ACC112 (cell line): ENCODE measurements around the gene MRPL4.

Source experiments
- H2AFZ ChIP-seq: fragments of 200-600 bp; sonication (generic); one replicate; pipeline ENCODE4 v1.6.0; 2017; ENCODE audit warnings: antibody characterized with exemption, low read length; ENCODE audit not compliant: unreplicated experiment
- H3K27ac ChIP-seq: fragments of 200-600 bp; sonication (generic); 2 replicates; pipeline ENCODE4 v1.5.1; 2014; ENCODE audit warnings: low read depth, mild to moderate bottlenecking, antibody characterized with exemption, low read length, moderate library complexity
- H3K27me3 ChIP-seq: fragments of 200-600 bp; sonication (generic); 2 replicates; pipeline ENCODE4 v1.6.1; 2014; ENCODE audit warnings: mild to moderate bottlenecking, antibody characterized with exemption, low read length, moderate library complexity, mixed read lengths; ENCODE audit not compliant: insufficient read depth
- H3K36me3 ChIP-seq: fragments of 200-600 bp; sonication (generic); 2 replicates; pipeline ENCODE4 v1.6.1; 2016; ENCODE audit warnings: mild to moderate bottlenecking, antibody characterized with exemption, low read length, moderate library complexity, mixed read lengths; ENCODE audit not compliant: insufficient read depth
- H3K4me1 ChIP-seq: fragments of 200-600 bp; sonication (generic); one replicate; pipeline ENCODE4 v1.6.1; 2016; ENCODE audit warnings: low read length, mixed read lengths; ENCODE audit not compliant: insufficient read depth, unreplicated experiment, control insufficient read depth
- H3K4me3 ChIP-seq: fragments of 200-600 bp; sonication (generic); 2 replicates; pipeline ENCODE4 v1.5.1; 2014; ENCODE audit warnings: mild to moderate bottlenecking, low read depth, low read length
- H3K79me2 ChIP-seq: fragments of 200-600 bp; sonication (generic); one replicate; pipeline ENCODE4 v1.6.0; 2016; ENCODE audit warnings: low read length; ENCODE audit not compliant: control insufficient read depth, unreplicated experiment, insufficient read depth

Gene MRPL4

GRCh38 chr19:10289167-10289835, 37.3 kb downstream of the MRPL4 start:
- Histone ChIP-seq H2AFZ (no peak overlapping the region), H3K27me3 (0 out of 2 replicates have a peak, but pooled peaks cover 3% of the 10 kb centered on the region), H3K27ac (peak overlapping the region; percentile 45; the same call in 1 of the 2 replicates), H3K4me1 (no peaks in the 10 kb centered on the region), H3K36me3 (peaks cover 3% of the 10 kb centered on the region; the same call in 1 of the 2 replicates), H3K79me2 (no peaks in the 10 kb centered on the region), H3K4me3 (peak overlapping the region; percentile 85)

- Histone ChIP-seq H3K4me1 (no peaks in the 10 kb centered on the region), H3K36me3 (peaks cover 3% of the 10 kb centered on the region; the same call in 1 of the 2 replicates), H3K27me3 (0 out of 2 replicates have a peak, but pooled peaks cover 3% of the 10 kb centered on the region), H3K79me2 (no peaks in the 10 kb centered on the region), H2AFZ (peak within 1 kb of the TSS; percentile 58), H3K27ac (peak within 1 kb of the TSS; percentile 45; the same call in 1 of the 2 replicates), H3K4me3 (peak within 1 kb of the TSS; percentile 85)
Observed at GRCh38 chr19:10289836-10290356, 37.9 kb downstream of the MRPL4 start, which contains the start of gene ICAM5. Gene ICAM5 (plus strand): TSS chr19:10289952. CDS start chr19:10290044, 92 bp downstream.

- no peaks in the 10 kb centered on the region for H3K4me1 ChIP-seq
- H3K4me3 ChIP-seq, result peak overlapping the region; percentile 85
- no peaks in the 10 kb centered on the region for H3K79me2 ChIP-seq
- H3K27ac ChIP-seq, result peak overlapping the region; percentile 13; the same call in 1 of the 2 replicates
- peaks cover 3% of the 10 kb centered on the region; the same call in 1 of the 2 replicates for H3K36me3 ChIP-seq
- H3K27me3 ChIP-seq, result 0 out of 2 replicates have a peak, but pooled peaks cover 3% of the 10 kb centered on the region
- peak overlapping the region; percentile 58 for H2AFZ ChIP-seq
Observed at GRCh38 chr19:10290357-10290875, 38.4 kb downstream of the MRPL4 start.

GRCh38 chr19:10290876-10291553, 39.0 kb downstream of the MRPL4 start:
- Histone ChIP-seq H3K79me2 (no peaks in the 10 kb centered on the region), H3K27ac (no peak overlapping the region), H2AFZ (peak overlapping the region; percentile 45), H3K27me3 (0 out of 2 replicates have a peak, but pooled peaks cover 3% of the 10 kb centered on the region), H3K4me3 (peak overlapping the region; percentile 85), H3K4me1 (no peaks in the 10 kb centered on the region), H3K36me3 (0 out of 2 replicates have a peak, but pooled peaks cover 3% of the 10 kb centered on the region)

GRCh38 chr19:10291554-10292205, 39.7 kb downstream of the MRPL4 start:
- H3K4me1 ChIP-seq, result no peaks in the 10 kb centered on the region
- H3K27ac ChIP-seq, result no peak overlapping the region
- H3K4me3 ChIP-seq, result peak overlapping the region; percentile 85
- 0 out of 2 replicates have a peak, but pooled peaks cover 3% of the 10 kb centered on the region for H3K27me3 ChIP-seq
- H3K36me3 ChIP-seq, result 0 out of 2 replicates have a peak, but pooled peaks cover 3% of the 10 kb centered on the region
- H2AFZ ChIP-seq, result peak overlapping the region; percentile 45
- H3K79me2 ChIP-seq, result no peaks in the 10 kb centered on the region

- Histone ChIP-seq H3K79me2 (no peaks in the 10 kb centered on the region), H3K27ac (no peak overlapping the region), H3K4me3 (peak overlapping the region; percentile 85), H3K27me3 (0 out of 2 replicates have a peak, but pooled peaks cover 3% of the 10 kb centered on the region), H3K4me1 (no peaks in the 10 kb centered on the region), H2AFZ (no peak overlapping the region), H3K36me3 (0 out of 2 replicates have a peak, but pooled peaks cover 3% of the 10 kb centered on the region)
Observed at GRCh38 chr19:10292206-10292788, 40.3 kb downstream of the MRPL4 start.

- 0 out of 2 replicates have a peak, but pooled peaks cover 3% of the 10 kb centered on the region for H3K36me3 ChIP-seq
- H3K79me2 ChIP-seq, result no peaks in the 10 kb centered on the region
- H3K4me3 ChIP-seq, result 0 out of 2 replicates have a peak overlapping the region, but pooled peaks have one; percentile 12
- H3K27me3 ChIP-seq, result 0 out of 2 replicates have a peak, but pooled peaks cover 3% of the 10 kb centered on the region
- no peaks in the 10 kb centered on the region for H3K4me1 ChIP-seq
- no peak overlapping the region for H2AFZ ChIP-seq
- no peak overlapping the region for H3K27ac ChIP-seq
Observed at GRCh38 chr19:10292789-10293636, 41.0 kb downstream of the MRPL4 start.

- Histone ChIP-seq H3K79me2 (no peaks in the 10 kb centered on the region), H3K27me3 (0 out of 2 replicates have a peak, but pooled peaks cover 3% of the 10 kb centered on the region), H3K4me3 (no peak overlapping the region), H3K4me1 (no peaks in the 10 kb centered on the region), H3K36me3 (0 out of 2 replicates have a peak, but pooled peaks cover 3% of the 10 kb centered on the region), H3K27ac (no peak overlapping the region), H2AFZ (no peak overlapping the region)
Observed at GRCh38 chr19:10293637-10294367, 41.8 kb downstream of the MRPL4 start.

GRCh38 chr19:10294368-10294697, 42.3 kb downstream of the MRPL4 start:
- no peaks in the 10 kb centered on the region for H3K79me2 ChIP-seq
- no peak overlapping the region for H3K4me3 ChIP-seq
- H3K27me3 ChIP-seq, result 0 out of 2 replicates have a peak, but pooled peaks cover 3% of the 10 kb centered on the region
- 0 out of 2 replicates have a peak, but pooled peaks cover 3% of the 10 kb centered on the region for H3K36me3 ChIP-seq
- no peak overlapping the region for H3K27ac ChIP-seq
- H2AFZ ChIP-seq, result no peak overlapping the region
- H3K4me1 ChIP-seq, result no peaks in the 10 kb centered on the region
